Suppressor macrophage (primary cell): ENCODE results near the gene CACNA1F.
"Not testable (repeated sequence)": the region's sequence is repeated elsewhere in the genome, so short reads cannot be mapped to it uniquely, and the experiment has no call there.

Experiments
- DNase-seq, 4 experiments: peaks; one replicate each; pipeline ENCODE4 v3.0.0-alpha.2; 2020 to 2022

The CACNA1F gene

DNA sequence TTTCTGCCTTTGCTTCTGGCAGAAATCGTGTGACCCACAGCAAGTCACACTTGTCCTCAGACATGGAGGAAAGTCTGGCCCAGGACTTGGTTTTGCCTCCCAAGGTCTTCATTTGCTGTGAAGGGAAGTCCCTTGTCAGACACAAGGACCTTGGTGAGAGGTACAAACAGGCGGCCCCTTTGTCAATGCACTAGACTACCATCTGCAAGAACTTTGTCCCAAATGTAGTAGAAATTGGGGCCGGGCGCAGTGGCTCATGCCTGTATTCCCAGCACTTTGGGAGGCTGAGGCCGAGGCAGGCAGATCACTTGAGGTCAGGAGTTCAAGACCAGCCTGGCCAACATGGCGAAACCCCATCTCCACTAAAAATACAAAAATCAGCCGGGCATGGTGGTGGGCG is 59.6 kb downstream of the CACNA1F start:
- not testable (repeated sequence) for DNase-seq

DNA sequence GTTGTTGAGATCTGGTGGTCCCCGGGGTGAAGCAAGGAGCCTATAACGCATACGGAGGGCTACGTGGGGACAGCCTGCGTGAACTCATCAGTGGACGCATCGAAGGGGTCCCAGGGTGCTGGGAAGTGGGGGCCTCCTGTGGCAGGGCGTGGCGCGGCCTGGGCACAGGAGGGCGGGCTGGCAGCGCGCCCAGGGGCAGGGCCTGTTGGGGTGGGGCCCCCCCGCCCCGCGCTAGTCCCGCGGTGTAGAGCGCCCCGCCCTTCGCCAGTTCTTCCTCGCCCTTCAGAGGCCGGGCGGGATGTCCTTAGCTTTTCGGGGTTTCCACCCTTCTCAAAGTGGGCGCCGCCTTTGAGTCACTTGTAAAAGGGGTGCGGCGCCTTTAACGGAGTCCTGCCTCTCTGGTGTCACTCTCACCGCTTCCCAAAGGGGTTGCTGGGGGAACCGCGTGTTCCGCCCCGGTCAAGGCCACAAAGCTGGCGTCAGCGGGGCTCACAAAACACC is 60.8 kb downstream of the CACNA1F start:
- DNase-seq: peak; percentile 68 to 88 (median 82)

DNA sequence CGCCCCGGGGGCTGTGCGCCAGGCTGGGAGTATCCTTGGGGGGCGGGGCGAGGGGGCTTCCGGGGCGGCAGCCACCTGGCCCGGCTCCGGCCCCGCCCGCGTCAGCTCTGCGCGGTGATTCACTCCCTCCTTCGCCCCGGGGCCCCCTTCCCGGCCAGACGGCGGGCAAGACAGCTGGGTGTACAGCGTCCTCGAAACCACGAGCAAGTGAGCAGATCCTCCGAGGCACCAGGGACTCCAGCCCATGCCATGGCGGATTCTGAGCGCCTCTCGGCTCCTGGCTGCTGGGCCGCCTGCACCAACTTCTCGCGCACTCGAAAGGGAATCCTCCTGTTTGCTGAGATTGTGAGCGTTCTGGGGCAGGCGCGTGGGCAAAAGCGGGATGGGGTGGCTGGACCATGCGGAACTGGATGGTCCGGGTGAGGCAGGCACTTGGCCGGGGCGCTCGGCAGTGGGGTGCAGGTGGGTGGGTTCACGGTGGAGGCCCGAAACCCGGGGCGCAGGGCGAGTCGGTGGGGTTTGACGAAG is 61.3 kb downstream of the CACNA1F start, which contains the start of gene PLP2:
PLP2 (plus strand) TSS at position 147 of the 528 bp plus-strand sequence; CDS start at position 250, 103 bp downstream.
- DNase-seq: peak; percentile 40 to 66 (median 50)

DNA sequence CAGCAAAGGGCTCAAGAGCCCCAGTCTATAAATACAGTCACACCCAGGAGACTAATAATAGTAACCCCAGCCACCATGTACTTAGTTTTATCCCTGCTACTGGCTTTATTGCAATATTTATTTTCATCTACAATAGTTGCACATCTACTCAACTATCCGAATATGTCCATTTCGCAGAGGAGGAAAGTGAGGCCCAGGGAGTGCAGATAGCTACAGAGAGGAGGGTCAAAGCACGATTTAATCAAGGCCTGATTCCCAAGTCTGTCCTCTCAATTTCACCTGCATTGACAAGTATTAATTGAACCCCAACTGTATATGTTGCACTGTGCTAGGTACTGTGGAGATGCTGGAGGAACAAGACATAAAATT is 65.4 kb downstream of the CACNA1F start:
- DNase-seq: no peak

DNA sequence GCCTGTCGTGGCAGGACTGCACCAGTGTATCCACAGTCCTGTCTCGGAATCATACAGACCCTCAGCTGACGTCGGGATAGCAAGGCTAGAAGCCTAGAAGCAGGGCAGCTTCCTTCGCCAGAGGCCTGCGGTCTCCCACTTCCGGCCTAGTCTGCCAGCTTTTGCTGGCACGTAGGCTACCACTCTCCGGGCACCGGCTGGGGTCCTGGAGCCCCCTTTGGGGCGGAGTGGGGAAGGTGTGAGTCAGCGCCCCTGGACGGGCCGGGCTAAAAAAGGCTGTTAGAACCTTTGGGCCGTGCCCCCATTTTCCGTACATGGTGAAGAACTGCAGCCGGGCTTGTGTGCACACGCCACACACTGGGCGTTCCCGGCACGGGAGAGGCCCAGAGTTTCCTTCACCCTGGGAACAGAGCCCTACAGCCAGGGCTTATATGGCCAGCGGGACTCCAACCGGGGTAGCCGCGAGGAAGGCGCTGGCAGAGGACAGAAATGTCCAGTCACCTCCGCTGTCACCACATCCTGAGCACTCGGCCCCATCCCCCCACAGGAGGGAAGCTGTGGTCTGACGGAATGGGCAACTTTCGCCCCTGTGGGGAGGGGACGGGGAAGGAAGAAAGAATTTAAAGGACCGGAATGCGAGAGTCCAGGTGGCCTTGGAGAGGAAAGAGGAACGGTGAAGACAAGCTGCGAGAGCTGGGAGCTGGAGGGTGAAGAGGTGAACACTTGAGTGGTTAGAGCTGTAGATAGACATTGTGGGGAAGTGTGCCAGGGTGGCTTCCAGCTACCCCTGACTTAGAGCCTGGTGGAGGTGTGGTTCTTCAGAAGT is 66.0 kb downstream of the CACNA1F start:
- peak; percentile 69 to 84 (median 81) for DNase-seq

DNA sequence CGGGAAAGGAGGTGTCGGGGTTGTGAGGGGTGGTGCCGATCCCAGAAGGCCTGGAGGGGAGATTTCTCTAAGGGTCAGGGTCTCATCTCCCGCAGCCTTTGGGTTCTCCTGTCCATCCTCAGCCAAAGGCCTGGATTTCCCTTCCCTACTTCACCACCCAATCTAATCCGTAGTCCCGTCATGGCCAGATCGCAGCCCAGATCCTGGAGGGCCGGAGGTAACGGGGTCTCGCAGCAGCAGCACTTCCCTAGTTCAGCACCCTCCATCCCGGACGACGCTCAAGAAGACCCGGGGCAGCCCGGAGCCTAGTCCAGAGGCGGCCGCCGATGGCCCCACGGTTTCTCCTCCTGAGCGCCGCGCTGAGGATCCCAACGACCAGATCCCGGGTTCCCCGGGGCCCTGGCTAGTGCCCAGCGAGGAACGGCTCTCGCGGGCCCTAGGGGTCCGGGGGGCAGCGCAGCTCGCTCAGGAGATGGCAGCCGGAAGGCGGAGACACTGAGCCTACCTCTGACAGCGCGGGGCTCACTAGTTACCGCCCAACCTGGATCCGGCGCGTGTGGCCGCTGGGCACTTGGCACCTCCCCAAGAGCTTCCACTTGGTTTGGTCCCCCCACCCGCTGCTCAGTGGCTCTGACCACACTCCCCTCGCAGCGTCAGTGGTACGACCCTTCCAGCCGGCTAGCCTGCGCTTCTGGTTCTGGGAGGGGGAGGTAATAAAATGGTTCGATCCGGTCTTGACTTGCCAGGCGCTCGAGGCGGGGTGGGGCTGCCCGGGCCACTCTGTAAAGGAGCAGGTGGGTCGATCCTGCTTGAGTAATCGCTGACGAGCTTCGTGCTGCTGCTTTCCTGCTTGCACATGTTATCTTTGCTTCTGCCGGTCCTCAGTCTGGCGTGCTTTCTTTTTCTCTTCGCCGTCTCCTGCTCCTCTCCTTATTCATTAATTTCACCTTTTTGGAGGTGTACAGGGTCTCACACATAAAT is 66.9 kb downstream of the CACNA1F start:
- peak; percentile 68 to 83 (median 78) for DNase-seq

DNA sequence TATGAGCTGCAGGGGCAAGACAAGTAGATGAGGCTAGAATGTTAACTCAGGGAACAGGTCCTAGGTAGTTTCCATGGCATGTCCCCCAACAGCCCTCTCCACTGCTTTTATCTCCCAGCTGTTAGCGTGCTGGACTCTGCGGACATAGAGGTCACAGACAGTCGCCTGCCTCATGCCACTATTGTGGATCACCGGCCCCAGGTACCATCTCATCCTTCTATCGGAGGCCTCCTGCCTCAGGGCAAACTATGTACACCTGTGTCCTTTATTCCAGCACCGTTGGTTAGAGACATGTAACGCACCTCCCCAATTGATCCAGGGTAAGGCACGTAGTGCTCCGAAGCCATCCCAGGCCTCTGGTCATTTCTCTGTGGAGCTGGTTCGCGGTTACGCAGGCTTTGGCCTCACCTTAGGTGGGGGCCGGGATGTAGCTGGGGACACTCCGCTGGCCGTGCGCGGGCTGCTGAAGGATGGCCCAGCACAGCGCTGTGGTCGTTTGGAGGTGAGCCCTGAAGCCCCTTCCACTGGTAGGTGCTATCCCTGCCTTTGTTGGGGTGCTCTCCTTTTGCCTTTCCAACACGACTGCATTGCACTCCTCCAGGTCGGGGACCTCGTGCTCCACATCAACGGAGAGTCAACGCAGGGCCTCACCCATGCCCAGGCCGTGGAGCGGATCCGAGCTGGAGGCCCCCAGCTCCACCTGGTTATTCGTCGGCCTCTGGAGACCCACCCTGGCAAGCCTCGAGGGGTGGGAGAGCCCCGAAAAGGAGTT is 68.4 kb downstream of the CACNA1F start:
- no peak for DNase-seq

DNA sequence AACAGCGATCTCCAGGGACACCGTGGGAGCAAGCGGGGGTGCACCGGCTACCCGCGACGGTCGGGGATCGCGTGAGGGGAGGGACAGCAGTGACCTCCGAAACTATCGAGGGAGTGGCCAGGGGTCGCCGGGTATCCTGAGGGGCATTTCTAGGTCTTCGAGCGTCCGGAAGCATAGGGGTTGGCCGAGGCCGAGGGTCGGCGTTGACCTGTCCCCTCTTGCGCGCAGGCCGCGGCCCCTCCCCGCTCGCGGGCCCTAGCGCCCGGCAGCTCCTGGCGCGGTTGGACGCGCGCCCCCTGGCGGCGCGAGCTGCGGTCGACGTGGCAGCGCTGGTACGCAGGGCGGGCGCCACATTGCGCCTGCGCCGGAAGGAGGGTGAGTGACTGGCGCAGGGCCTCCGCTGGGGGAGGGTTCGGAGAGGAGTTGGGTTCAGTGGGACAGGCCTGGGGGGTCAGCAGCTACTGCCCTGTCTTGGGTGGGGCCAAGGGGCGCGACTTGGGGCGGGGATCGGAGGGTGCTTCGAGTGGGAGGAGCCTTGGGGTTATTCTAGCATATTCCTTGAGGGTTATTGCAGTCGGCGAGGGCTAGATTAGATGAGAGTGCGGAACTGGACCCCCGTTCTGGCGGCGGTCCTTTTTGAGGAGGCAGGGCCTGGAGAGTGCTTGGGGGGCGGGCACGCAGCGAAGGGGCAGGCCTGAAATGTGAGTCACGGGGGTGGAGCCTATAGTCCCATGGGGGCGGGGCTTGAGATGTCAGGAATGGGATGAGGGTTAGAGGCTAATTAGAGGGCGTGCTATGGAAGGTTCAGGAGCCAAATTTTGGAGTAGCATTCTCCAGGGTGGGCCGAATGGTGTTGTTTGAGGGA is 69.4 kb downstream of the CACNA1F start:
- peak; percentile 88 to 95 (median 92) for DNase-seq

DNA sequence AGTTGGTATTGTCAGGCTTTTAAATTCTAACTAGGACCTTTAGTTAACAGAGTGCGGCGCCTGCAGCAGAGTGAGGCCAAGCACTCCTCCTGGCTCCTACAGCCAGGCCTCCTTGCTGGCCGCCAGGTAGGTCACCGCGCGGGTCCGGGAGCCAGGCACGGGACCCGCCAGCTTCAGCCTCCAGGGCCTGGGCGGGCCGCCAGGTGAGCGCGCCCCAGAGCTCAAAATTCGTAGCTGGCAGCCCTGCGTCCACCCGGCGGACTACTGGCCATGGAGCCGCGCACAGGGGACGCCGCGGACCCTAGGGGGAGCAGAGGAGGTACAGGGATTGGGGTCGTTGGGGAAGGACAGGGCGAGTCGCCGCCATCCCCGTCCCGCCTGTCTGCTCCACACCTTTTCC is 70.5 kb downstream of the CACNA1F start, which contains the start of gene MAGIX:
MAGIX (plus strand) TSS at position 139 of the 400 bp plus-strand sequence; CDS start at position 271, 132 bp downstream.
- no peak for DNase-seq

DNA sequence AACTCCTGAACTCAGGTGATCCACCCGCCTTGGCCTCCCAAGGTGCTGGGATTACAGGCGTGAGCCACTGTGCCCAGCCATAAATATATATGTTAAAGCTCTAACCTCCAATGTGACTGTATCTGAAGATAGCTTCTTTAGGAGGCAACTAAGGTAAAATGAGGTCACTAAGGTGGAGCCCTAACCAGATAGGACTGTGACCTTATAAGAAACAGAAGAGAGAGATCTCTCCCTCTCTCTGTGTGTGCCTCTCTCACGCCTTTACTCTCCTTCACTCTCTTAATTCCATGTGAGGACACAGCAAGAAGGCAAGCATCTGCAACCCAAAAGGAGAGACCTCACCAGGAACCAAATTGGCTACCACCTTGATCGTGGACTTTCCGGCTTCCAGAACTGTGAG is 71.5 kb downstream of the CACNA1F start:
- DNase-seq: no peak

DNA sequence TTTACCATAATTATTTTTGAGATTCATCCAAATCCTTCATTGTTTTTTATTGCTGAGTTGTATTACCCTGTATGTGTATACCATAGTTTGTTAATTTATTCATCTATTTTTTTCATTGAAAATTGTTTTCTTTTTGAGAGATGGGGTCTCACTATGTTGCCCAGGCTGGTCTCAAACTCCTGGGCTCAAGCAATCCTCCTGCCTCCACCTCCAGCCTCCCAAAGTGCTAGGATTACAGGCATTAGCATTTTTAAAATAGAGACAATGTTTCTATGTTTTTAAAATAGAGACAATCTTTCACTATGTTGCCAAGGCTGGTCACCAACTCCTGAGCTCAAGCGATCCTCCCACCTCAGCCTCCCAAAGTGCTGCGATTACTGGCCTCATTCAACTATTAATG is 72.2 kb downstream of the CACNA1F start:
- no peak for DNase-seq

DNA sequence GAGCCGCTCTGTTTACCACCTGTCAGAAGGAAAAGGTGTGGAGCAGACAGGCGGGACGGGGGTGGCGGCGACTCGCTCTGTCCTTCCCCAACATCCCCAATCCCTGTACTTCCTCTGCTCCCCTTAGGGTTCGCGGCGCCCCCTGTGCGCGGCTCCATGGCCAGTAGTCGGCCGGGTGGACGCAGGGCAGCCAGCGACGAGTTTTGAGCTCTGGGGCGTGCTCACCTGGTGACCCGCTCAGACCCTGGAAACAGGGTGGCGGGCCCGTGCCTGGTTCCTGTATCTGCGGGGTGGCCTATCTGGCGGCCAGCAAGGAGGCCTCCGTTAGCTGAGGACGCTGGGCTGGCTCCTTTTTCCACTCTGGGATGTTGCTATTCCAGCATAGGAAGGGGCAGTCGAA is 75.9 kb downstream of the CACNA1F start:
- no peak for DNase-seq

DNA sequence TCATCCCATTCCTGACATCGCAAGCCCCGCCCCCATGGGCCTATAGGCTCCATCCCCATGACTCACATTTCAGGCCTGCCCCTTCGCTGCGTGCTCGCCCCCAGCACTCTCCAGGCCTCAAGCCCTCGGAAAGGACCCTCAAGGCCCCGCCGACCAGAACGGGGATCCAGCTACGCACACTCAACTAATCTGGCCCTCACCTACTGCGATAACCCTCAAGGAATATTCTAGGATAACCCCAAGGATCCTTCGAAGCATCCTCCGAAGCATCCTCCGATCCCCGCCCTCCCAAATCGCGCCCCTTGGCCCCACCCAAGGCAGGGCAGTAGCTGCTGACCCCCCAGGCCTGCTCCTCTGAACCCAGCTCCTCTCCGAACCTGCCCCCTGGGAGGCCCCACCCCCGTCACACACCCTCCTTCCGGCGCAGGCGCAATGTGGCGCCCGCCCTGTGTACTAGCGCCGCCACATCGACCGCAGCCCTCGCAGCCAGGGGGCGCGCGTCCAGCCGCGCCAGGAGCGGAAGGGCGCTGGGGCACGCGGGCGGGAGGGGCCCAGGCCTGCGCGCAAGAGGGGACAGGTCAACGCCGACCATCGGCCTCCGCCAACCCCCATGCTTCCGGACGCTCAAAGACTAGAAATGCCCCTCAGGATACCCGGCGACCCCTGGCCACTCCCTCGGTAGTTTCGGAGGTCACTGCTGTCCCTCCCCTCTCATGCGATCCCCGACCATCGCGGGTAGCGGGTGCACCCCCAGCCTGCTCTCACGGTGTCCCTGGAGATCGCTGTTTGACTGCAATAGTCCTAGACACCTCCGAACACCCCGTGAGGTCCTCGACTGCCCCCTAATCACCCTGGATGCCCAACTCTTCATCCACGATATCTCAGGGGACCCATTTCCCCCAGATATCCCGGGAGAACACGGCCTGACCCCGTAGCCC is 77.0 kb downstream of the CACNA1F start:
- DNase-seq: peak; percentile 84 to 95 (median 90)

DNA sequence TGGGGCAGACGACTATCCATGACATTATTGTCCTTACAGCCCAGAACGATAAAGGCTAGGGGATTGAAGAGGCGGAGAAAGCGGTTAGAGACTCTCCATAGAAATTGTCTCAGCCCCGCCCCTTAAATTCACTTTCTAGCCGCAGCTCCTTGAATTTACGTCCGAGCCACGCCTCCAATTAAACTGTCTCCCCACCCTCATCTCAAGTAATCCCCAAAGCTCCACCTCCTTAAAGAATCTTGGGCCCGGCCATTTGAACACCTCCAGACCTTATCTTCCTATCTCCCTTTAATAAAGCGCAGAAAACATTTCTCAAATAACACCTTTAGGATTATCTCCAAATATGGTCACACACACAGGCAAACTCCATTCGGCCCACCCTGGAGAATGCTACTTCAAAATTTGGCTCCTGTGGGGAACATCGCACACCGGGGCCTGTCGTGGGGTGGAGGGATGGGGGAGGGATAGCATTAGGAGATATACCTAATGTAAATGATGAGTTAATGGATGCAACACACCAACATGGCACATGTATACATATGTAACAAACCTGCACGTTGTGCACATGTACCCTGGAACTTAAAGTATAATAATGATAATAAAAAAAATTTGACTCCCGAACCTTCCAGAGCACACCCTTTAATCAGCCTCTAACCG is 77.8 kb downstream of the CACNA1F start:
- DNase-seq: peak in 3 of 4 experiments; percentile 36 to 58 (median 52)
